ENCODE data around the gene FAM53A. TPM values are rescaled to one million over a fixed set of nuclear protein-coding genes. Genes with fewer than 3 reads are reported as not detected.

Gene FAM53A
- total RNA-seq, result 1.4 and 3.0 TPM in 2 replicates

GRCh38 chr4:1683736-1684505 lies at the start of gene FAM53A:
Gene FAM53A, minus strand, starts transcription at chr4:1684313. Its CDS starts 15,572 bp downstream, at chr4:1668741.

DNA sequence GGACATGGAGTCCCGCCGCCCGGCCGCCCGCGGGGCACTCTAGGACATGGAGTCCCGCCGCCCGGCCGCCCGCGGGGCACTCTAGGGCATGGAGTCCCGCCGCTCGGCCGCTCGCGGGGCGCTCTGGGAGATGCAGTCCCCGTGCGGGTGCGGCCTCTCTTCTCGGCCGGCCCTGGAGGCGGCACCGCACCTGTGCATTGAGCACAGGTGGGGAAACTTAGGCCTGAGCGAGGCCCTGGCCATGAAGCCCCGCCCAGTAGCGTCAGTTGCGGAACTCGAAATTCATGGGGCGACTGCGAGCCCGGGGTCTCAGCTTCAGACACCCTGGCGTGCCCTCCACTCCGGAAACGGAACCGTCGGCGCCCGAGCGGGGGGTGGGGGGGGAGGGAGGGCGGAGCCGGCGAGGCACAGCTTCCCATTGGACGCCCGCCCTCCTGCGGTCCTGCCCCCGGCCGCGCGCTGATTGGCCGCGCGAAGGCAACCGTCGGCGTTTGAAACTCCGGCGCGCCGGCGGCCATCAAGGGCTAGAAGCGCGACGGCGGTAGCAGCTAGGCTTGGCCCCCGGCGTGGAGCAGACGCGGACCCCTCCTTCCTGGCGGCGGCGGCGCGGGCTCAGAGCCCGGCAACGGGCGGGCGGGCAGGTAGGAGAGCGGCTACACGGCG lies 37.0 kb upstream of the FAM53A start, which contains the start of the genes TACC3 and TMEM129:
Gene TACC3 (plus strand): TSS at position 519 of the 663 bp plus-strand sequence. CDS start 1,901 bp downstream, outside the sequence.
Gene TMEM129 (minus strand): TSS at position 321 of the 663 bp plus-strand sequence. CDS start 486 bp downstream, outside the sequence.

DNA sequence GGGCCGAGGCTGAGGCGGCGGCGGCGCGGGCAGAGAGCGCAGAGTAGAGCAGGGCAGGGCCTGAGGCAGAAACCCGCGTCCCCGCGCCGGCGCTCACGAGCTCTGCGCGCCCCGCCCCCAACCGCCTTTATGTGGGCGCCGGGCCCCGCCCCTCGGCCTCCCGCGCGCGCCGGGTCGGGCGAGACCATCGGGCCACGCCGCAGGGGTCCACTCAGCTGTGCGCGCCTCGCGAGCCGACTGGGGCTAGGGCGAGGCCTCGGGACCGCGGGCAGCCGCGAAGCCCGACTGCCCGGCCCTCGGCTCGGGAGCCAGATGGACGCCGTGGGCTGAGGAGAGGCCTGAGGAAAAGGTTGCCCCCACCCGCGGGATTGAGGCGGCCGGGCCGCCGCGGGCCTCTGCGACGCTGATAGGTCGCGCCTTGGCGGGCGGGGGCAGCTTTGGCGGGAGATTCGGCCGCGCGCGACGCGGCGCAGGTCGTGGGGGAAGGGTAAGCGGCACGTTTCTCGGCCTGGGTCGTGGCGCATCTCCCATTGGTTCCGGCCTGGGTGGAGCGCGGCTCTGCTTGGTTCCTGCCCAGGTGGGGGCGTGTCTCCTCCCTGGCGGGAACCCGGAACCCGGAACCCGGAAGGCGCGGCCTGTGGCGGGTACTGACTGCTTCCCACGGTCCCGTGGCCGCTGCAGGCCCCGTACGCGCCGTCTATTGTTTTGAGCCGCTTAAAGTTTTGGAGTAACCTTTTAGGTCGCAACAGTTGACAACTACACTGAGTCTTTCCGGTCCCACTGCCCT lies 28.3 kb upstream of the FAM53A start, which contains the start of gene SLBP:
Gene SLBP (minus strand): TSS at position 104 of the 787 bp plus-strand sequence. CDS start 131 bp downstream, outside the sequence.

Other genes starting within 250 kb of the FAM53A start
- gene SLBP, start 28.0 kb upstream of the FAM53A start, total RNA-seq, result 34.1 and 49.5 TPM in 2 replicates
- 51.2 and 59.1 TPM in 2 replicates for gene TMEM129, start 37.0 kb upstream of the FAM53A start, total RNA-seq
- gene TACC3, start 37.2 kb upstream of the FAM53A start, total RNA-seq, result 1.8 and 14.1 TPM in 2 replicates
- 0.59 and 1.3 TPM in 2 replicates for gene FGFR3, start 109.0 kb upstream of the FAM53A start, total RNA-seq
- gene LETM1, start 171.8 kb upstream of the FAM53A start, total RNA-seq, result 68.0 and 86.5 TPM in 2 replicates
- gene NSD2, start 187.1 kb upstream of the FAM53A start, total RNA-seq, result 28.2 and 88.2 TPM in 2 replicates

All from smooth muscle cell of the umbilical artery (primary cell).